Measurements from ENCODE around the gene PRSS38.
"Not testable (repeated sequence)": the region's sequence is repeated elsewhere in the genome, so short reads cannot be mapped to it uniquely, and the experiment has no call there.

The PRSS38 gene

GRCh38 chr1:227846265-227846858 lies 30.9 kb downstream of the PRSS38 start:
- DNase-seq: no peak

GRCh38 chr1:227847046-227847445 lies 31.6 kb downstream of the PRSS38 start:
- DNase-seq: not testable (repeated sequence)

DNA sequence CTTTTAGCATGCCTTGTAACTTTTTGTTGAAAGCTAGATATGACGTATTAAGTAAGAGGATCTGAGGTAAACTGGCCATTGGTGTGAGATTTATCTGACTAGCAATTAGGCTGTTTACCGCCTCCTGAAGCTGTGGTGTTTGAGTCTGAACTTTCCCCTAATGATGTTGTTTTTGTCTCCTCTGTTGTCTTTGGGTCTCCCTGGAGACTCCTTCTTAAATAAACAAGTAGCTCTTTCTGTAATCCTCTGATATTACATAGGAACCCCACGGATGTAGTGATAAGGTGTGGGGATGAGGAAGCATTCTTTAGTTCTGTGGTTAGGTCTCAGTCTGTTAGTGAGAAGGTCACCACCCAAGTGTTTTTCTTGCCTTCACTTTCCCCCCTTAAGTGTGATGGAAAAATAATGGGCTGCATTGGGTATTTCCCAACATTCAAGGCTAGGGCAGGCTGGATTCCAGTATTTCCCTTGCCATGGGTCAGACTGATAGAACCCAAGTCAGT lies 33.0 kb downstream of the PRSS38 start:
- DNase-seq: no peak

- DNase-seq: no peak
These were observed 33.8 kb downstream of the PRSS38 start for GRCh38 chr1:227849251-227849650.

DNA sequence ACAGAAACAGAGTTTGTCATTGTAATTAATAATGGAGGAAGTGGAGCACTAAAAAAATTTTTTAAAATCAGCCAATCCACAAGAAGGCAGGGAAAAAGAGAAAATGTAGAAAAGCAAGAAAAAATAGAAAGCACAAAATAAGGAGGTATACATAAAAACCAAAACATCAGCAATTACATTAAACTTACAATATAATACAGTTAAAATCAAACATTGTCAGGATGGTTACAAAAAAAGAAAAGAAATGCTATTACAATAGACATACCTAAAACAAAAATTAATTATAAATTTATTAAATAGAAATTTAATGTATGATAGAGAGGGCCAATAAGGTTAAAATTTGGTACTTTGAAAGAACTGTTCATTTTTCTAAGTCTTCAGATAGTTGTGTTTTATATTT lies 38.7 kb downstream of the PRSS38 start:
- no peak for DNase-seq

DNA sequence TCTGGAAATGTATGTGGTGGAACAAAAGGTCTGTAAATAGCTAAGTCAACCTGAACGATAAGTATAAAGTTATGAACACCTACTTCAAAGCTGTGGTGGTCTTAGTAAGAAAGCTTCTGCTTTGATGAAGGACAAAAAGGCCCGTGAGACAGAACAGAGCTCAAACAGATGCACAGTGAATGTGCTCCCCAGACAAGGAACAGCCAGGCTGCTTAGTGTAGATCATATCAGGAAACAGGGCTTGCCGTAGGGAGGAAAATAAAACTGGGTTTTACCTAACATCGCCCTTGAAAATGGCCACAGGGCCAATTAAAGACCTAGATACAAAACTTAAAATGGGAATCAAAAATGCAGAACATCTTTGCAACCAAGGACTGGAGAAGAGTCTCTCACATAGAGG lies 40.2 kb downstream of the PRSS38 start:
- no peak for DNase-seq

GRCh38 chr1:227856147-227856858 lies 40.8 kb downstream of the PRSS38 start:
- DNase-seq: no peak

- DNase-seq: no peak
These were observed 49.4 kb downstream of the PRSS38 start for GRCh38 chr1:227864882-227865281.

DNA sequence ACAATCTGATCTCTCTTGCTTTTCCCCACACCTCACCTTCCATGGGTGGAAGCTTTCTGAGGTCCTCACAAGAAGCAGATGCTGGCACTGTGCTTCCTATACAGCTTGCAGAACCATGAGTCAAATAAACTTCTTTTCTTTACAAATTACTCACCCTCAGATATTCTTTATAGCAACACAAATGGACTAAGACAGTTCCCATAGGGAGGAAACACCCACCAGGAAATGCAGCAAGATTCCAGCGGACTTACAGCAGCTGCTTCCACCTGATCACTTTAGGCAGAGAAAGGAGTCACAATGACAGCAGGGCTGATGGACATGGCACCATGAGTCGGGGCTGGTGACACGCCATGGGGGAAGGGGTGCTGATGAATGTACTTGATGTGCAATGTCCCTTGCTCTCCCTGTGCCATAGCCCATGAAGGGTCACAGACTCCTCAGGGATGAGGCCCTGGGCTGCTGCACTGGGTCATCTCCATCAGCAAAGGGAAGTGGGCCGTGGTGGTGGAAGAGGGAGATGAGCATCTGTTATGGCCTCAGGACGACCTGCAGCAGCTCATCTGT lies 53.9 kb downstream of the PRSS38 start:
- DNase-seq: no peak

GRCh38 chr1:227869851-227870305 lies 54.4 kb downstream of the PRSS38 start:
- peak; percentile 68 for DNase-seq

GRCh38 chr1:227870366-227870765 lies 54.9 kb downstream of the PRSS38 start:
- no peak for DNase-seq

DNA sequence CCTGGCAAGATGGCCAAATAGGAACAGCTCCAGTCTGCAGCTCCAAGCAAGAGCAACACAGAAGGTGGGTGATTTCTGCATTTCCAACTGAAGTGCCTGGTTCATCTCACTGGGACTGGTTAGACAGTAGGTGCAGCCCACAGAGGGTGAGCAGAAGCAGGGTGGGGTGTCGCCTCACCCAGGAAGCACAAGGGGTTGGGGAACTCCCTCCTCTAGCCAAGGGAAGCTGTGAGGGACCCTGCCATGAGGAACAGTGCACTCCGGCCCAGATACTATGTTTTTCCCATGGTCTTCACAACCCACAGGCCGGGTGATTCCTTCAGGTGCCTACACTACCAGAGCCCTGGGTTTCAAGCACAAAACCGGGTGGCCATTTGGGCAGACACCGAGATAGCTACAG lies 56.4 kb downstream of the PRSS38 start:
- DNase-seq: not testable (repeated sequence)

DNA sequence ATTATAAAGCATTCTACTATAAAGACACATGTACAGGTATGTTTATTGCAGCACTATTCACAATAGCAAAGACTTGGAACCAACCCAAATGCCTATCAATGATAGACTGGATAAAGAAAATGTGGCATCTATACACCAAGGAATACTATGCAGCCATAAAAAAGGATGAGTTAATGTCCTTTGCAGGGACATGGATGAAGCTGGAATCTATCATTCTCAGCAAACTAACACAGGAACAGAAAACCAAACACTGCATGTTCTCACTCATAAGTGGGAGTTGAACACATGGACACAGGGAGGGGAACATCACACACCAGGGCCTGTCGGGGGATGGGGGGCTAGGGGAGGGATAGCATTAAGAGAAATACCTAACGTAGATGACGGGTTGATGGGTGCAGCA lies 62.3 kb downstream of the PRSS38 start:
- DNase-seq: not testable (repeated sequence)

GRCh38 chr1:227880342-227880924 lies 65.0 kb downstream of the PRSS38 start:
- no peak for DNase-seq

GRCh38 chr1:227883073-227883520 lies 67.6 kb downstream of the PRSS38 start:
- DNase-seq: no peak

DNA sequence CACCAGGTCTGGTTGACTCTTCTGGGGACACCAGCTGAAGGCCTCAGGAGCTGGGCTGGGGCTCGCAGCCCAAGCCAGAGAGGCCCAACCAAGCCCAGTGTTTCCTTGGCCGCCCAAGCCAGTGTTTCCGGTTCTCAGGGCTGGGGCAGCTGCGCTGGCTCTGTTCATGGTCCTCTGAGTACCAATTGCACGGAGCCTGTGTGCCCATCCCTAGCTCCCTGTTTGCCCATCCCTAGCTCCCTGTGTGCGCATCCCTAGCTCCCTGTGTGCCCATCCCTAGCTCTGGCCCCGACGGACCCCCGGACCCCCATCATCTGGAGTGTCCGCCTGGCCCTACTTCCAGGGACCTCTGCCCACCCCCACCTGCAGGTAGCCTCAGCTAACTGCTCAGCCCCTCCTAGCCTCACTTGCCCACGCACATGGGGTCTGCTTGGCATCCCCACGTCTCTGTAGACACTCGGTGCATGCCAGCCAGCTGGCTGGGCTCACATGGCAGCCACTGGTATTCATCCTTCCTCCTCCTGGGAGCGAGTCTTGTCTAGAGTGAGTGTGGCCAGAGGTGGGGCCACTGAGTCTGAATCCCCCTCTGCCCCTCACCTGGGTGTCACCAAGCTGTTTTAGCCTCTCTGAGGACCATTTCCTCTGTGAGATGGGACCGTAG lies 68.3 kb downstream of the PRSS38 start:
- DNase-seq: no peak

DNA sequence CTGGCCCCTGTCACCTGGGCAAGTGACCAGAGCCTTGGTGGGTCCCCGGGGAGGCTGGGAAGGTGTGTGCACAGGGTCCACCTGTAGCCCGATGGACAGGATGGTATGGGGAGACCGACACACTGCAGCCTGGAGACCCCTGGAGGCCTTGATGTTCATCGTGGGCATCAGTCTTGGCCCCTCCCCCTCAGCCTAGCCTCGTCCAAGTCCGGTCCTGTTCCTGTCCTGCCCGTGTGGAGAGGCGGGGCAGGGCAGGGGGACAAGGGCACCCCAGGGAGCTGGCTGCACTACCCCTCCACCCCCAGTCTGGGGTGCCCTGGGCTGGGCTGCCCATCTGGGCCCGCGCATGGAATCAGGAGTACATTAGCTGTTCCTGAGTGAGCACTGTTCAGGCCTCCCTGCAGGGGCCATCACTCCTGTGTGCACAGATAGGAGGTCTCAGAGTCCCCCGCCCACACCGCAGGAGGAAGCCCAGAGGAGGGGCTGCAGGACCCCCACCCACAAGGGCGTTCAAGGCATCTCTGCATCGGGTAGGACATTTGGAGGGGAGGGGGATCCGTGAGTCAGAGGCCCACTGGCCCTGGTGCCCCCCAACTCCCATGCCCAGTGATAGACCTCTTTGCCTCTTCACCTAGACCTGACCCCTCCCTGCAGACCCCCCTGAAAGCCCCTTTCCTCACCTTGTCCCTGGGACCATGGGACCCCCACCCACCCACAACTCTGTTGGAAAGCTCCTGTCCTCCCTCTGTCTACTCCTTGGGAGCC lies 69.1 kb downstream of the PRSS38 start:
- peak; percentile 1 for DNase-seq

GRCh38 chr1:227885135-227885647 lies 69.7 kb downstream of the PRSS38 start:
- DNase-seq: peak; percentile 61

DNA sequence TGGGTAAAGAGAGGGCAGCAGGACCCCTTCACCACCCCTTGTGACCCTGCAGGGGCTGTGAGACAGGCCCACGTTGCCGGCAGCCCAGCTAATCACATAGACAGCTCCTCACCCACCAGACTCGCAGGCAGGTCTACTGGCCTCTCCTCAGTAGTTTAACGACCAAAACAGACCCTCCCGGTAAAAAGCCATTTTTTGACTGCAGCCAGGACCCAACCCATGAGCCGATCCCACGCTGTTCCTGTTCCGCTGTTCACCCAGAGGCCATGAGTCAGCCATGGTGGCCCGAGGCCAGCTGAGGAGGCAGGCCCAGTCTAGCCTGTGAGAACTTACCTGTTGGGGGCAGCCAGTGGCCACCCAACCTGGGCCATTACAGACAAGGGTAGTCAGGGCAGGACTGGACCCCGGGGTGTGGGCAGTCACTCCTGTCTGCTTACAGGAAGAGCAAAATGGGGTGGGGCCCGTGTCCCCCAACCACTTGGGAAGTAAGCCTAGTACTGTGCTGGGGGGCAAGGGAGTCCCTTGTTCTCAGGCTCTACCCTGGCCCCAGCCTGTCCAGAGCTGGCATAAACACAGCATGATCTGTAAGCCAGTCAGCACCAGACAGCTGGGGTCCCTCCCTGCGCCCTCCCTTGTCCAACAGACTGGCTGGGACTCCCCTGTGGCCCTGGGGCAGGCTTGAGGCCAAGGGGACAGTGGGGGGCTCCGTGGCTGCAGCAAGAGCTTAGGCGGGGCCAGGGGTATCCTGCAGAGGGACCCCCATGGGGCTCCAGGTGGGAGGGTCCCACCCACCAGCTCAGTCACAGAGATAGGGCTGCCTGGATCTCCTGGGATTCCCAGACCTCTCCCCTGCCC lies 70.4 kb downstream of the PRSS38 start:
- DNase-seq: peak; percentile 47

- DNase-seq: no peak
These were observed 71.1 kb downstream of the PRSS38 start for GRCh38 chr1:227886503-227886961.
